Measurements from ENCODE around the gene TPD52L1.
A peak's percentile ranks its signal among the peaks of the same experiment; 100 is the strongest.
"Not testable (repeated sequence)": the region's sequence is repeated elsewhere in the genome, so short reads cannot be mapped to it uniquely, and the experiment has no call there.

Gene TPD52L1, protein sequence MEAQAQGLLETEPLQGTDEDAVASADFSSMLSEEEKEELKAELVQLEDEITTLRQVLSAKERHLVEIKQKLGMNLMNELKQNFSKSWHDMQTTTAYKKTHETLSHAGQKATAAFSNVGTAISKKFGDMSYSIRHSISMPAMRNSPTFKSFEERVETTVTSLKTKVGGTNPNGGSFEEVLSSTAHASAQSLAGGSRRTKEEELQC

DNA sequence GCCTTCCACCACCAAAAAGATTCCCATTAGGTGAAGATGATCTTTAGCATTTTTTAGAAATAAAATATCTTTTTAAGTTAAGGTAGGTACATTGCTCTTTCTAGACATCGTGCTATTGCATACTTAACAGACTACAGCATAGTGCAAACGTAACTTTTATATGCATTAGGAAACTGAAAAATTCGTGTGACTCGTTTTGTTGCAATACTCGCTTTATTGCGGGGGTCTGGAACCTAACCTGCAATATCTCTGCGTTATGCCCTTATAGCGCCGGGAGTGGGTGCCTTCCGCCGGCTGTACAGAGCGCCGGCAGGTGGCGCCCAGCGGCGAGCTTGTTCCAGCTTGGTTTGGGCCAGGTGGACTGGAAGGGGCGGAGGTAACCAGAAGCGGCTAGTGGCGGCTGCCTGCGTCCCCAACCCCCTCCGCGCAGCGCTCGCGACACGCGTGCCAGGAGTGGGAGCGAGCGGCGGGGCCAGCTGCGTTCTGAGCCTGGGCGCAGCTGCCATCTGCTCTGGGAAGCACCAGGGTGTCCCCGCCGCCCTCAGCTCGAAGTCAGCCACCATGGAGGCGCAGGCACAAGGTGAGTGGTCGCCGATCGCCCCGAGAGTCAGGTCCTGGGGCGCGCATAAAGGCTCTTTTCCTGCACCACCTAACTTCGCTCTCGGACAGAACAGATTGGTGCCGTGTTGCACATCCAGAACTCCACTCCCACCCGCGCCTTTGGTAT, at the start of gene TPD52L1:
TPD52L1 (plus strand) TSS at position 383 of the 727 bp plus-strand sequence; CDS start at position 562, 179 bp downstream.
- peak; percentile 60 for DNase-seq

DNA sequence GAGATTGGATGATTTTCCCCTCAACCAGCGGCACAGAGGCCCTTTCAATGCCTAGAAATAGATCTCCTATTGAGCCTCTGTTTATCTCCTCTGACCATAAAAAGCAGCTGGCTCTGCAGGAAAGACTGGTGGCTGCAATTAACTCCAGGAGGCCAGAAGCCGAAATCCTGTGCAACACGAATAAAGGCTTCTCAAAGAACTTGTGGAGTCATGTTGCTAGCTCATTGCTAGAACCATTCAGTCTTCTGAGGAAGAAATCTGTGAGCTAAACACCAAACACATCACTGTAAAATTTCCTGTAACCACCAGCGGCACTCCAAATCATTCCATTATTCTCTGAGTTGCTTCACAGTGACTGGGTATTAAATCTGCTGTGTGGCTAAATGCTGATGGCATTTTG, 49.1 kb upstream of the TPD52L1 start:
- peak; percentile 51 for DNase-seq

DNA sequence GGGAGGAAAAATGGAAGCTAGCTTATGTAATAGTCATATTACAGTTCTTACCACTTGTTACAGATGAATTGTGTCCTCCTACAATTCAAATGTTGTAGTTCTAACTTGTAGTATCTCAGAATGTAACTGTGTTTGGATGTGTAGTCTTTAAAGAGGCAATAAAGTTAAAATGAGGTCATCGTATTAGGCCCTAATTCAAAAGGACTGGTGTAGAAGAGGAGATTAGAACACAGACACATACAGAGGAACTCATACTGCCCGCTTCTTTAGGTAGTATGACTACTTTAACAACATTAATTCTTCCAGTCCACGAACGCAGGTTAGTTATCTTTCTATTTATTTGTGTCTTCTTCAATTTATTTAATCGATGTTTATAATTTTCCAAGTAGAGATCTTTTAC, 46.5 kb upstream of the TPD52L1 start:
- DNase-seq, result no peak

DNA sequence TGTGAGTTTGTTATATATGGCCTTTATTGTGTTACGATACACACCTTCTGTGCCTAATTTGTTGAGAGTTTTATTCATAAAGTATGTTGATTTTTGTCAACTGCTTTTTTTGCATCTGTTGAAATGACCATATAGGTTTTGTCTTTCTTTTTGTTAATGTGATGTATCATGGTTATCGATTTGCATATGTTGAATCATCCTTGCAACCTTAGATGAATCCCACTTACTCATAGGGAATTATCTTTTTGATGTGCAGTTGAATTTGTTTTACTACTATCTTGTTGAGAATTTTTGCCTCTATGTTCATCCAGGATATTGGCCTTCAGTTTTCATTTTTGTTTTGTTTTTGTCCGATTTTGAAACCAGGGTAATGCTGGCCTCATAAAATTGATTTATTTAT, 45.7 kb upstream of the TPD52L1 start:
- DNase-seq, result no peak

GRCh38 chr6:125110056-125110455, 43.5 kb upstream of the TPD52L1 start:
- no peak for DNase-seq

GRCh38 chr6:125111219-125111983, 42.2 kb upstream of the TPD52L1 start:
- no peak for DNase-seq

GRCh38 chr6:125112934-125113333, 40.6 kb upstream of the TPD52L1 start:
- no peak for DNase-seq

DNA sequence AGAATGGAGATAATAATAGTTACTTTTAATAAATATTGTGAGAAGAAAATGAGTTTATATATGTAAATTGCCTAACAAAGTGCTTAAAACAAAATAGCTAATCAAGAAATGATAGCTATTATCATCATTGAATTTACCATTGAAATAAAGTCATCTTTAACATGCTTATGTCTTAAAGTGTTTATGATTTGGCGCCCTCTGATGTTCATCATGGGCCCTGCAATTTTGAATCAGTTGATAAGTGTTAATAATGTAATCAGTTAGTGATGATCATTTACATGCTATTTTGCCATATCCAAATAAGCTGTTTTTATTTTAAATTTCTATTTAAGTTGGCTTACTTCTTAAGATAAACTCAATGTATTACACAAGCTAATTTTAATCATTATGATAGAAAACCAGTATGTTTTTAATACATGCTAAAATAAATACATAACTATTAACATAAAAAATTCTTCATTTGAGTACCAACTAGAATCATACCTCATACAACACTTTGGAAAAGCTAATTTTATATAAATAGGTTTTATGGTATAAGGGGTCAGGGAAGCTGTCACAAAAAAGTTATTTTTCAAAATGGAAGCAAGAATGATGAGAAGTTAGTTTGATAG, 39.2 kb upstream of the TPD52L1 start:
- DNase-seq, result peak; percentile 64

DNA sequence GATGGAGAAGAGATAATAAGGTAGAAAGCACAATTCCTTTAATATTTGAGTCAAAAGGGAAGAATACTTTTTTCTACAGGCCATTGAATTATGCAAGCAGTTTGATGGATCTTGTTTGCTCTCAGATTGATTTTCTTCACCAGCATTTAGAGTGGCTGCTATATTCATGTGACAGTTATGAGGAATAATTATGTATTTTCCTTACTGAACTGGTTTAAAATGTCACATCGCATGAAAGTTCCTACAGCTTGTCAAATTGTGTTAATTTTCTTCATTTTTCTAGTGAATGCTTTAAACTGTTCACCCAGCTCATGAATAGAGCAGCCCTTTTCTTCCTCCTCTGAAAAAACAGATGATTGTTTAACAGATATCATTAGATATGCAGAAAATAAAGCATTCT, 37.4 kb upstream of the TPD52L1 start:
- no peak for DNase-seq

DNA sequence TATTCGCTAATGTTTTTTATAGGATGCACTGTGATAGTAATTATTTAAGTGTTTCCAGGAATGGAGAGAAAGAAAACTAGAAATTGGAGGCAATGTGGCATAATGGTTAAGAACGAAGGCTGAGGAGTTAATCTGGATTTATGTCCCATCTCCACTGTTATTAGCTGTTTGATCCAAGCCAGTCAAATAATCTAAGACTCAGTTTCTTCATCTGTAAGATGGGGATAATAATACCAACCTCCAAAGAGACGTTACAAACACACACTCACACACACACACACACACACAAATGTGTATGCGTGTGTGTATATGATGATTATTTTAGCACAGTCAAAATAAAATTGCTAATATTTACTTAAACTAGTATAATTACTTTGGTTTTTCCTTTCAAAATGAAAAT, 36.9 kb upstream of the TPD52L1 start:
- DNase-seq, result no peak

DNA sequence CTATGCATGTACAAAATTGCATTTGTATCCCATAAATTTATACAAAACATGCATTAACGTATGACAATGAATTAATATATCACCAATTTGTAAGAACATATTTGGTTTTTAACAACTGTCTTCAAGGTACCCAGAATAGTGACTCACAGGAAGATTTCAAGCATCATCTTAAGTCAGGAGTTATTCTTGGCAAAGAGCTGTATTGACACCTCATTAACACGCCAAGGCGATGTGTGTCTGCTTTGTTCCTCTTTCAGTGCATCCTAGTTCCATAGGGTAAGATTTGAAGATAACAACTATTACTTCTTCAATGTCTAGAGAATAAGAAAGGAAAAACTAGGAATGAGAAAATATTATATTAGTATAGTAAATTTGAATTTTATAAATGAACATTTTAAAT, 35.8 kb upstream of the TPD52L1 start:
- DNase-seq, result no peak

GRCh38 chr6:125120054-125120590, 33.5 kb upstream of the TPD52L1 start:
- DNase-seq, result no peak

GRCh38 chr6:125121894-125122293, 31.7 kb upstream of the TPD52L1 start:
- no peak for DNase-seq

GRCh38 chr6:125123051-125123450, 30.5 kb upstream of the TPD52L1 start:
- no peak for DNase-seq

GRCh38 chr6:125123468-125124048, 30.0 kb upstream of the TPD52L1 start:
- no peak for DNase-seq

DNA sequence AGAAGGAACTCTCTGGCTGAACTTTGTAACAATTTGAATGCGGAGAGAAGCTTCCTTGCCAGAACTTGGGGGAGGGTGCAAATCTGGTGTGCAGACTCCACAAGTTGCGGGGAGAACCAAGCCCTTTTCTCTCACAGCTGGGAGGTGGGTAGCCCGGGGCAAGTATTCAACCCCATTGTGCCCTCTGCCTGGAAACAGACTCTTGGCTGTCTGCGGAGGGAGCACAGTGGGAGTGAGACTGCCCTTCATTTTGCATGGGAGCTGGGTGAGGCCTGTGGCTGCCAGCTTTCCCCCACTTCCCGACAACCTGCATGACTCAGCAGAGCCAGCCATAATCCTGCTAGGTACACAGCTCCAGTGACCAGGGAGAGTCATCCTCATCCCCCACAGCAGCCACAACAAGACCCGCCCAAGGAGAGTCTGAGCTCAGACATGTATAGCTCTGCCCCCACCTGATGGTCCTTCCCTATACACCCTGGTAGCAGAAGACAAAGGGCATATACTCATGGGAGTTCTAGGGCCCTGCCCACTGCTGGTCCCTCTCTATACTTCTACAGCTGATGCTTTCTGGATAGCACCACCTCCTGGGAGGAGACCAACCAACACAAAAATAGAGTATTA, 29.4 kb upstream of the TPD52L1 start:
- DNase-seq, result no peak

- not testable (repeated sequence) for DNase-seq
These were observed 27.7 kb upstream of the TPD52L1 start for GRCh38 chr6:125125856-125126255.

DNA sequence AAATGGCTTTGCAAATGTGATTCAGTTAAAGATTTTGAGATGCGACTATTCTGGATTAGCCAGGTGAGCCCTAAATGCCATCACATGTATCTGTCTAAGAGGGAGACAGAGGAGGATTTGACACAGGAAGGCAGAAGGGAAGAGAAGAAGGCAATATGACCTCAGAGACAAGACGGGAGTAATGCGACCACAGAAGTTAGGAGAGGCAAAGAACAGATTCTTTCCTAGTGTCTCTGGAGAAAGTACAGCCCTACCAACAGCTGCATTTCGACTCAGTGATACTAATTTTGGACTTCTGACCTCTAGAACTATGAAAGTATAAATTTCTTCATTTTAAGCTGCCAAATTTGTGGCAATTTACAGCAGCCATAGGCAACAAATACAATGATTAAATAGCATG, 24.2 kb upstream of the TPD52L1 start:
- no peak for DNase-seq

GRCh38 chr6:125132058-125132457, 21.5 kb upstream of the TPD52L1 start:
- DNase-seq, result no peak

DNA sequence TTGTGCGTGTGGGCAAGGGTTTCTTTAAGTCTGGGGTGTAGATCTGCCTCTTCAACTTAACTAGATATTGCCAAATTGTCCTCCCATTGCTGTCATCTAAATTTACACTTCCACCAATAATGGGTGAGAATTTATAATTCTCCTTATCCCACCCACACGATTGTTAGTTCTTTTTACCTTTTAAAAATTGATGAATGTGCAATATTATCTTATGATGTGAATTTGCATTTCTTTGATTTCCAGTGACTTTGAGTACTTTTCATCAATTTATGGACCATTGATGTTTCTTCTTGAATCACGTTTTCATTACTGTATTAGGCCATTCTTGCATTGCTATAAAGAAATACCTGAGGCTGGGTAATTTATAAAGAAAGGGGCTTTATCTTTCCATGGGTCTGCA, 17.2 kb upstream of the TPD52L1 start:
- DNase-seq, result no peak

DNA sequence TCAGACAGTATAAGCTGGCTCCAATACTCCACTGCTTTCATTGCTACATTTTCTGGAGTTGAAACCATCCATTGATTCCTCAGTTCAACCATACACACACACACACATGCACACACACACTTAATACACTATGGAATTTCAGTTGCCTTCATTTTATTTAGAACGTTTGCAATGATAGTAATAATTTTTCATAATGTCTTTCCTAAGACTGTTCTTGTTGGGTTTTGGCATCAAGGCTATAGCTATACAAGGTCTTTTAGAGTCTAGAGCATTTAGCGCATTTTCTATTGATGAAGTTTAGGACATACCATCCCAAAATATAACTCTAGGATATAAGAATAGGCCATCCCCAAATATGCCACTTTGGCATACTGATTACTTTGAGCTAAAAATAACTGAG, 15.5 kb upstream of the TPD52L1 start:
- DNase-seq, result no peak

- peak; percentile 16 for DNase-seq
These were observed 12.8 kb upstream of the TPD52L1 start for GRCh38 chr6:125140808-125141207.

Data from EL (cell line).